ENCODE data around the gene NAPG. TPM values are rescaled to one million over a fixed set of nuclear protein-coding genes. Genes with fewer than 3 reads are reported as not detected.

NAPG gene
- total and polyA plus RNA-seq, 4 donors, result 8.1 to 23.0 (median 14.6) TPM

GRCh38 chr18:10533111-10533510 is 7.3 kb downstream of the NAPG start (continued):
- TF ChIP-seq REST (IDR thresholded peaks at IDR 0.05) (no peak), SP1 (IDR thresholded peaks at IDR 0.05) (no peak), HNF4G (IDR thresholded peaks at IDR 0.05) (no peak), GABPA (IDR thresholded peaks at IDR 0.05 in 1 of 2, conservative IDR thresholded peaks at IDR 0.05 in 1 of 2) (no peak), ZBTB33 (IDR thresholded peaks at IDR 0.05) (no peak), MAX (IDR thresholded peaks at IDR 0.05) (no peak), YY1 (IDR thresholded peaks at IDR 0.05) (no peak)

GRCh38 chr18:10536280-10536679 is 10.5 kb downstream of the NAPG start:
- no peaks in the 10 kb centered on the region for H3K9me3 ChIP-seq (ENCODE audit: control insufficient read depth in 4 of 4, low read length in 3 of 4)
- no peak for DNase-seq (ENCODE audit: low spot score)
- WGBS, result 96% methylated on average over 2 of the region's 2 CpGs
- TF ChIP-seq CTCF (IDR thresholded peaks at IDR 0.05; ENCODE audit: low read depth, low read length, missing input control) (no peak), EGR1 (IDR thresholded peaks at IDR 0.05; ENCODE audit: low read depth in 2 of 2) (no peak), NR2F2 (IDR thresholded peaks at IDR 0.05) (no peak), HNF4A (conservative IDR thresholded peaks at IDR 0.05) (no peak), FOXA2 (IDR thresholded peaks at IDR 0.05) (no peak), JUND (IDR thresholded peaks at IDR 0.05) (no peak), ZBTB33 (IDR thresholded peaks at IDR 0.05) (no peak), MAX (IDR thresholded peaks at IDR 0.05) (no peak), REST (IDR thresholded peaks at IDR 0.05) (no peak), GABPA (IDR thresholded peaks at IDR 0.05 in 1 of 2, conservative IDR thresholded peaks at IDR 0.05 in 1 of 2) (no peak), HNF4G (IDR thresholded peaks at IDR 0.05) (no peak), TAF1 (conservative IDR thresholded peaks at IDR 0.05) (no peak), YY1 (IDR thresholded peaks at IDR 0.05) (no peak), RXRA (IDR thresholded peaks at IDR 0.05) (no peak), ATF3 (IDR thresholded peaks at IDR 0.05) (no peak), SP1 (IDR thresholded peaks at IDR 0.05) (no peak), RAD21 (IDR thresholded peaks at IDR 0.05) (no peak), FOXA1 (IDR thresholded peaks at IDR 0.05) (no peak)
- no peaks in the 10 kb centered on the region for H3K27me3 ChIP-seq (ENCODE audit: control insufficient read depth in 4 of 4, insufficient read depth in 4 of 4, low read length in 3 of 4)
- H3K36me3 ChIP-seq (ENCODE audit: control insufficient read depth in 4 of 4, insufficient read depth in 3 of 4, low read depth in 1 of 4, low read length in 3 of 4), result peaks cover 3 to 21% (median 12%) of the 10 kb centered on the region in 4 donors
- no peak overlapping the region for H3K27ac ChIP-seq (ENCODE audit: low read depth in 1 of 2, low read length in 2 of 2)
- H3K4me3 ChIP-seq (ENCODE audit: low read depth in 1 of 3, low read length in 3 of 3), result no peak overlapping the region
- no peak overlapping the region for H3K9ac ChIP-seq (ENCODE audit: low read depth in 1 of 2, low read length in 2 of 2)
- H3K4me1 ChIP-seq (ENCODE audit: control insufficient read depth in 4 of 4, insufficient read depth in 4 of 4, low read length in 3 of 4), result no peaks in the 10 kb centered on the region
